Jurkat, Clone E6-1 (cell line): ENCODE data around the gene EBNA1BP2. TPM values are rescaled to one million over a fixed set of nuclear protein-coding genes. Genes with fewer than 3 reads are reported as not detected.
"Not testable (repeated sequence)": the region's sequence is repeated elsewhere in the genome, so short reads cannot be mapped to it uniquely, and the experiment has no call there.

Source experiments
- DNase-seq: peaks from one replicate; pipeline ENCODE4 v3.0.0-alpha.2; 2011; ENCODE audit warnings: low read depth, low spot score
- H3K4me3 ChIP-seq: 2 replicates; pipeline ENCODE4 v1.5.1; 2011; ENCODE audit warnings: mild to moderate bottlenecking, low read length, control low read depth, moderate library complexity
- polyA plus RNA-seq: library from polyadenylated mRNA; unstranded; fragments of >200 nt; gene quantifications from one replicate; pipeline ENCODE4 v1.2.1, GENCODE V29; 2012; ENCODE audit warnings: missing spikeins; ENCODE audit not compliant: insufficient read length, insufficient read depth

Gene EBNA1BP2
- polyA plus RNA-seq, result 205 TPM

- peak; percentile 92 for DNase-seq
- H3K4me3 ChIP-seq, result peak within 1 kb of the TSS; percentile 99
Measured at GRCh38 chr1:43171876-43172526, at the start of gene EBNA1BP2, which contains the start of gene CFAP57. TSS of gene EBNA1BP2 (minus strand) at chr1:43172290. CDS start at chr1:43172118, 172 bp downstream. TSS of gene CFAP57 (plus strand) at chr1:43172330. CDS start at chr1:43172754, 424 bp downstream.

GRCh38 chr1:43221797-43222196, 49.7 kb upstream of the EBNA1BP2 start:
- no peak for DNase-seq
- no peak overlapping the region for H3K4me3 ChIP-seq

GRCh38 chr1:43220905-43221778, 49.1 kb upstream of the EBNA1BP2 start:
- no peak overlapping the region for H3K4me3 ChIP-seq
- no peak for DNase-seq

- DNase-seq, result no peak
- no peak overlapping the region for H3K4me3 ChIP-seq
Measured at GRCh38 chr1:43217747-43218146, 45.7 kb upstream of the EBNA1BP2 start.

- no peak overlapping the region for H3K4me3 ChIP-seq
- DNase-seq, result no peak
Measured at GRCh38 chr1:43214501-43215444, 42.7 kb upstream of the EBNA1BP2 start.

- not testable (repeated sequence) for DNase-seq, H3K4me3 ChIP-seq
Measured at GRCh38 chr1:43208277-43208676, 36.2 kb upstream of the EBNA1BP2 start.

GRCh38 chr1:43207229-43207853, 35.3 kb upstream of the EBNA1BP2 start:
- no peak for DNase-seq
- H3K4me3 ChIP-seq, result no peak overlapping the region

- no peak for DNase-seq
- H3K4me3 ChIP-seq, result no peak overlapping the region
Measured at GRCh38 chr1:43206600-43207228, 34.6 kb upstream of the EBNA1BP2 start.

- no peak overlapping the region for H3K4me3 ChIP-seq
- DNase-seq, result no peak
Measured at GRCh38 chr1:43205671-43206070, 33.6 kb upstream of the EBNA1BP2 start.

- DNase-seq, result no peak
- no peak overlapping the region for H3K4me3 ChIP-seq
Measured at GRCh38 chr1:43204394-43204793, 32.3 kb upstream of the EBNA1BP2 start.

- DNase-seq, result no peak
- no peak overlapping the region for H3K4me3 ChIP-seq
Measured at GRCh38 chr1:43203859-43204258, 31.8 kb upstream of the EBNA1BP2 start.

- no peak for DNase-seq
- H3K4me3 ChIP-seq, result no peak overlapping the region
Measured at GRCh38 chr1:43199093-43199726, 27.1 kb upstream of the EBNA1BP2 start.

GRCh38 chr1:43197343-43198127, 25.4 kb upstream of the EBNA1BP2 start:
- DNase-seq, result peak; percentile 7
- no peak overlapping the region for H3K4me3 ChIP-seq

- H3K4me3 ChIP-seq, result no peak overlapping the region
- DNase-seq, result no peak
Measured at GRCh38 chr1:43194509-43194908, 22.4 kb upstream of the EBNA1BP2 start.

- H3K4me3 ChIP-seq, result no peak overlapping the region
- DNase-seq, result no peak
Measured at GRCh38 chr1:43188106-43188505, 16.0 kb upstream of the EBNA1BP2 start.

GRCh38 chr1:43184995-43185394, 12.9 kb upstream of the EBNA1BP2 start:
- H3K4me3 ChIP-seq, result no peak overlapping the region
- no peak for DNase-seq

GRCh38 chr1:43184388-43184787, 12.3 kb upstream of the EBNA1BP2 start:
- DNase-seq, result no peak
- H3K4me3 ChIP-seq, result no peak overlapping the region
